Stomach smooth muscle (tissue), 2 donors: Measurements from ENCODE around the gene RELCH.

Experiments
- H3K27ac ChIP-seq: one replicate; pipeline ENCODE4 v1.7.0; 2013; ENCODE audit warnings: mild to moderate bottlenecking, low read length, inconsistent platforms
- H3K27me3 ChIP-seq, 2 donors: one replicate each; pipeline ENCODE4 v1.7.0; 2013; ENCODE audit warnings: low read length in 2 of 2; ENCODE audit not compliant: insufficient read depth in 2 of 2, control insufficient read depth in 1 of 2
- H3K36me3 ChIP-seq, 2 donors: one replicate each; pipeline ENCODE4 v1.7.0; 2013; ENCODE audit warnings: low read length in 2 of 2; ENCODE audit not compliant: control insufficient read depth in 2 of 2, insufficient read depth in 2 of 2
- H3K4me1 ChIP-seq: one replicate; pipeline ENCODE4 v1.7.0; 2013; ENCODE audit warnings: low read length; ENCODE audit not compliant: control insufficient read depth, insufficient read depth
- H3K4me3 ChIP-seq, 2 donors: one replicate each; pipeline ENCODE4 v1.7.0; 2013; ENCODE audit warnings: low read length in 2 of 2
- H3K9ac ChIP-seq, 2 donors: one replicate each; pipeline ENCODE4 v1.7.0; 2013; ENCODE audit warnings: low read length in 2 of 2, mild to moderate bottlenecking in 1 of 2
- H3K9me3 ChIP-seq, 2 donors: one replicate each; pipeline ENCODE4 v1.7.0; 2013; ENCODE audit warnings: low read length in 2 of 2; ENCODE audit not compliant: control insufficient read depth in 2 of 2
- donor health status: healthy.
- donor health status: Pancreatic carcinoma.

Gene RELCH

GRCh38 chr18:62321201-62321600 is 134.1 kb downstream of the RELCH start:
- no peak overlapping the region for H3K9ac ChIP-seq
- H3K36me3 ChIP-seq: no peaks in the 10 kb centered on the region
- no peak overlapping the region for H3K27ac ChIP-seq
- no peak overlapping the region for H3K4me3 ChIP-seq
- H3K27me3 ChIP-seq: peaks cover 12 to 24% of the 10 kb centered on the region in 2 donors
- peaks cover 9% of the 10 kb centered on the region for H3K4me1 ChIP-seq
- H3K9me3 ChIP-seq: no peaks in the 10 kb centered on the region

GRCh38 chr18:62323483-62324180 is 136.6 kb downstream of the RELCH start:
- peaks cover 12% of the 10 kb centered on the region for H3K4me1 ChIP-seq
- H3K9me3 ChIP-seq: no peaks in the 10 kb centered on the region
- no peak overlapping the region for H3K4me3 ChIP-seq
- no peak overlapping the region for H3K27ac ChIP-seq
- no peaks in the 10 kb centered on the region for H3K36me3 ChIP-seq
- no peak overlapping the region for H3K9ac ChIP-seq
- peaks cover 30 to 48% of the 10 kb centered on the region in 2 donors for H3K27me3 ChIP-seq

- Histone ChIP-seq H3K36me3 (no peaks in the 10 kb centered on the region), H3K27ac (no peak overlapping the region), H3K9me3 (no peaks in the 10 kb centered on the region), H3K9ac (no peak overlapping the region), H3K4me1 (peaks cover 12% of the 10 kb centered on the region), H3K27me3 (peaks cover 34 to 55% of the 10 kb centered on the region in 2 donors), H3K4me3 (no peak overlapping the region)
Measured at GRCh38 chr18:62324181-62324828, 137.2 kb downstream of the RELCH start.

GRCh38 chr18:62324917-62325805 is 138.1 kb downstream of the RELCH start, which contains the start of gene TNFRSF11A:
TSS of gene TNFRSF11A (plus strand) at chr18:62325310. CDS start at chr18:62325353, 43 bp downstream.
- H3K9me3 ChIP-seq: no peaks in the 10 kb centered on the region
- peaks cover 12% of the 10 kb centered on the region for H3K4me1 ChIP-seq
- peaks cover 41 to 63% of the 10 kb centered on the region in 2 donors for H3K27me3 ChIP-seq
- H3K4me3 ChIP-seq: peak within 1 kb of the TSS; percentile 51 to 71
- no peaks in the 10 kb centered on the region for H3K36me3 ChIP-seq
- no peak within 1 kb of the TSS for H3K27ac ChIP-seq
- no peak within 1 kb of the TSS for H3K9ac ChIP-seq

- Histone ChIP-seq H3K9ac (no peak overlapping the region), H3K4me3 (peak overlapping the region; percentile 51 to 71), H3K4me1 (peaks cover 12% of the 10 kb centered on the region), H3K27ac (no peak overlapping the region), H3K9me3 (no peaks in the 10 kb centered on the region), H3K36me3 (no peaks in the 10 kb centered on the region), H3K27me3 (peaks cover 44 to 64% of the 10 kb centered on the region in 2 donors)
Measured at GRCh38 chr18:62325806-62326645, 139.0 kb downstream of the RELCH start.

GRCh38 chr18:62326646-62327348 is 139.7 kb downstream of the RELCH start:
- peaks cover 47 to 69% of the 10 kb centered on the region in 2 donors for H3K27me3 ChIP-seq
- H3K4me3 ChIP-seq: no peak overlapping the region
- no peaks in the 10 kb centered on the region for H3K9me3 ChIP-seq
- no peak overlapping the region for H3K9ac ChIP-seq
- H3K36me3 ChIP-seq: no peaks in the 10 kb centered on the region
- peaks cover 12% of the 10 kb centered on the region for H3K4me1 ChIP-seq
- H3K27ac ChIP-seq: no peak overlapping the region

GRCh38 chr18:62327977-62328376 is 140.9 kb downstream of the RELCH start:
- Histone ChIP-seq H3K27me3 (peaks cover 49 to 78% of the 10 kb centered on the region in 2 donors), H3K9ac (no peak overlapping the region), H3K27ac (no peak overlapping the region), H3K4me3 (no peak overlapping the region), H3K9me3 (no peaks in the 10 kb centered on the region), H3K4me1 (peaks cover 12% of the 10 kb centered on the region), H3K36me3 (no peaks in the 10 kb centered on the region)

- Histone ChIP-seq H3K27me3 (peaks cover 48 to 74% of the 10 kb centered on the region in 2 donors), H3K9me3 (no peaks in the 10 kb centered on the region), H3K9ac (no peak overlapping the region), H3K4me3 (no peak overlapping the region), H3K4me1 (peaks cover 12% of the 10 kb centered on the region), H3K36me3 (no peaks in the 10 kb centered on the region), H3K27ac (no peak overlapping the region)
Measured at GRCh38 chr18:62328586-62329525, 141.8 kb downstream of the RELCH start.
